Type B pancreatic cell (in vitro differentiated cells): ENCODE measurements around the gene SMAD1. TPM values are rescaled to one million over a fixed set of nuclear protein-coding genes. Genes with fewer than 3 reads are reported as not detected.

Experiments
- DNase-seq: peaks from one replicate; pipeline ENCODE4 v3.0.0; 2021; ENCODE audit warnings: mixed read lengths; ENCODE audit not compliant: unreplicated experiment; ENCODE audit errors: extremely low spot score
- H3K27ac Mint-ChIP-seq: 2 replicates; pipeline ENCODE4 v1.8.0; 2021; ENCODE audit warnings: mild to moderate bottlenecking, mixed read lengths
- H3K27me3 Mint-ChIP-seq: 2 replicates; pipeline ENCODE4 v1.8.0; 2021; ENCODE audit warnings: mixed read lengths
- H3K36me3 Mint-ChIP-seq: 2 replicates; pipeline ENCODE4 v1.8.0; 2021; ENCODE audit warnings: mixed read lengths
- H3K4me1 Mint-ChIP-seq: one replicate; pipeline ENCODE4 v1.8.0; 2021; ENCODE audit warnings: mixed read lengths; ENCODE audit not compliant: unreplicated experiment
- H3K4me3 Mint-ChIP-seq: 2 replicates; pipeline ENCODE4 v1.8.0; 2021; ENCODE audit warnings: mild to moderate bottlenecking, mixed read lengths
- H3K9me3 Mint-ChIP-seq: 2 replicates; pipeline ENCODE4 v1.8.0; 2021; ENCODE audit warnings: mixed read lengths
- total RNA-seq: library from RNA; stranded (reverse); gene quantifications from 2 replicates; pipeline ENCODE4 v1.2.1, GENCODE V29; 2021; ENCODE audit warnings: low replicate concordance
- TF ChIP-seq, protein P1 (sequence below): fragments of 200-600 bp; sonication (generic); conservative IDR thresholded peaks from 2 replicates; pipeline ENCODE4 v1.5.0; 2021; ENCODE audit warnings: antibody characterized with exemption, mild to moderate bottlenecking

The SMAD1 gene
- total RNA-seq, 1 donor from 2014 or later, result 32.0 TPM

DNA sequence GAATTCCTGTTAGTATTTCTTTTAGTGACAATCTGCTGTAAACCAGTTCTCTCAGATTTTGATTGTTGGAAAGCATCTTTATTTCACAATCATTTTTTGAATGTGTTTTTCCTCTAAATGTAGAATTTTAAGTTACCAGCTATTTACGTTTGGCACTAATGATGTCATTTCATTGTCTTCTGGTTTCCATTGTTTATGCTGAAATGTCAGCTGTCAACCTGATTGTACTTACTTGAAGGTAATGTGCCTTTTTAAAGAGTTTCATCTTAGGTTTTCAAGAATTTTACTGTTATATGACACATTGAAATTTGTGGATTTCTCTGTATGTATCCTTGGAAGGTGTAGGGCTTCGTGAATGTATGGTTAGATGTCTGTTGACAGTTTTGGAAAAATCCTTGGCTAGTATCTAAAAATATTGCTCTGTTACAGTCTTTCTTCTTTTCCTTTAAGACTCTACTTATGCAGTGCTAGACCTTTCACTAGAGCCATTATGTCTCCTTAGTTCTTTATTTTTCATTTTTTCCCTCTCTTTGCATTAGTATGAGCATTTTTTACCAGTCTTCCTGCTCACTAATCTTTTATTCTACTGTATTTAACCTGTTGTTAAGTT lies 30.4 kb downstream of the SMAD1 start:
- no peak for DNase-seq
- H3K36me3 Mint-ChIP-seq, result peaks cover 33% of the 10 kb centered on the region
- no peaks in the 10 kb centered on the region for H3K27me3 Mint-ChIP-seq
- peaks cover 18% of the 10 kb centered on the region for H3K4me1 Mint-ChIP-seq
- peaks cover 20% of the 10 kb centered on the region for H3K9me3 Mint-ChIP-seq
- H3K4me3 Mint-ChIP-seq, result no peak overlapping the region
- H3K27ac Mint-ChIP-seq, result no peak overlapping the region
- TF ChIP-seq, protein P1, sequence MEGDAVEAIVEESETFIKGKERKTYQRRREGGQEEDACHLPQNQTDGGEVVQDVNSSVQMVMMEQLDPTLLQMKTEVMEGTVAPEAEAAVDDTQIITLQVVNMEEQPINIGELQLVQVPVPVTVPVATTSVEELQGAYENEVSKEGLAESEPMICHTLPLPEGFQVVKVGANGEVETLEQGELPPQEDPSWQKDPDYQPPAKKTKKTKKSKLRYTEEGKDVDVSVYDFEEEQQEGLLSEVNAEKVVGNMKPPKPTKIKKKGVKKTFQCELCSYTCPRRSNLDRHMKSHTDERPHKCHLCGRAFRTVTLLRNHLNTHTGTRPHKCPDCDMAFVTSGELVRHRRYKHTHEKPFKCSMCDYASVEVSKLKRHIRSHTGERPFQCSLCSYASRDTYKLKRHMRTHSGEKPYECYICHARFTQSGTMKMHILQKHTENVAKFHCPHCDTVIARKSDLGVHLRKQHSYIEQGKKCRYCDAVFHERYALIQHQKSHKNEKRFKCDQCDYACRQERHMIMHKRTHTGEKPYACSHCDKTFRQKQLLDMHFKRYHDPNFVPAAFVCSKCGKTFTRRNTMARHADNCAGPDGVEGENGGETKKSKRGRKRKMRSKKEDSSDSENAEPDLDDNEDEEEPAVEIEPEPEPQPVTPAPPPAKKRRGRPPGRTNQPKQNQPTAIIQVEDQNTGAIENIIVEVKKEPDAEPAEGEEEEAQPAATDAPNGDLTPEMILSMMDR, result no peak

GRCh38 chr4:145513020-145513621 lies 31.5 kb downstream of the SMAD1 start:
- Mint-ChIP-seq H3K27ac (no peak overlapping the region), H3K36me3 (peaks cover 33% of the 10 kb centered on the region), H3K27me3 (no peaks in the 10 kb centered on the region), H3K4me3 (no peak overlapping the region), H3K9me3 (peaks cover 21% of the 10 kb centered on the region), H3K4me1 (peaks cover 12% of the 10 kb centered on the region)
- DNase-seq, result no peak
- TF ChIP-seq, protein P1, result no peak

DNA sequence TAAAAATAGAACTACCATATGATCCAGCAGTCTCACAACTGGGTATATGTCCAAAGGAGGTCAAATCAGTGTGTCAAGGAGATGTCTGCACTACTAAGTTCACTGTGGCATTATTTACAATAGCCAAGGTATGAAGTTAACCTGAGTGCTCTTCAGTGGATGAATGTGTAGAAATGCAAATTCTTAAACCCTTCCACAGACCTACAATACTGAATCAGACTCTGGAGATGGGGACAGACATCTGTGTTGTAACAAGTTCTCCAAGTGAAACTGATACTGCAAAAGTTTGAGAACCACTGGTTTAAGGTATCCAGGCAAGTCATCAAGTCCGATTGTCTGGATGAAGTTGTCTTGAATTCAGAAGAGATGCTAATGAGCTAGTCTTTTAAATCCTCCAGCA lies 38.5 kb downstream of the SMAD1 start:
- Mint-ChIP-seq H3K4me1 (peaks cover 16% of the 10 kb centered on the region), H3K4me3 (no peak overlapping the region)

GRCh38 chr4:145521282-145521681 lies 39.6 kb downstream of the SMAD1 start:
- TF ChIP-seq, protein P1, result no peak

More for the DNA sequence above, 38.5 kb downstream of the SMAD1 start:
- TF ChIP-seq, protein P1, result no peak
- DNase-seq, result no peak
- Mint-ChIP-seq H3K27me3 (no peaks in the 10 kb centered on the region), H3K36me3 (peaks cover 21% of the 10 kb centered on the region), H3K9me3 (peaks cover 4% of the 10 kb centered on the region), H3K27ac (no peak overlapping the region)

GRCh38 chr4:145523117-145523516 lies 41.5 kb downstream of the SMAD1 start:
- Mint-ChIP-seq H3K27ac (no peak overlapping the region), H3K36me3 (peaks cover 20% of the 10 kb centered on the region), H3K9me3 (no peaks in the 10 kb centered on the region), H3K4me1 (peaks cover 26% of the 10 kb centered on the region), H3K27me3 (no peaks in the 10 kb centered on the region), H3K4me3 (no peak overlapping the region)
- TF ChIP-seq, protein P1, result no peak
- no peak for DNase-seq

More at GRCh38 chr4:145521282-145521681, 39.6 kb downstream of the SMAD1 start:
- Mint-ChIP-seq H3K27me3 (no peaks in the 10 kb centered on the region), H3K9me3 (peaks cover 4% of the 10 kb centered on the region), H3K4me1 (peaks cover 25% of the 10 kb centered on the region), H3K27ac (no peak overlapping the region), H3K36me3 (peaks cover 22% of the 10 kb centered on the region), H3K4me3 (no peak overlapping the region)
- DNase-seq, result no peak
